Astrocyte of the spinal cord (primary cell): ENCODE measurements around the gene TMEM44.

Experiments used
- DNase-seq: peaks from one replicate; pipeline ENCODE4 v3.0.0; 2011; ENCODE audit warnings: low read depth, low spot score
- H3K4me3 ChIP-seq: 2 replicates; pipeline ENCODE4 v1.5.1; 2011; ENCODE audit warnings: low read depth, mild to moderate bottlenecking, low read length, moderate library complexity
- CTCF ChIP-seq: IDR thresholded peaks from 2 replicates; pipeline ENCODE4 v1.5.1; 2012; ENCODE audit warnings: low read depth, mild to moderate bottlenecking, low read length, inconsistent platforms
- in situ Hi-C: cut with HindIII; loops from 2 replicates; pipeline ENCODE4 v1.10.0; 2017; ENCODE audit warnings: low sequenced_read_pairs

The TMEM44 gene

GRCh38 chr3:194617143-194617671 lies 16.0 kb downstream of the TMEM44 start:
- TF ChIP-seq CTCF = no peak
- no peak for DNase-seq
- in situ Hi-C loops = no loop called here
- H3K4me3 ChIP-seq = no peak overlapping the region

- no peak for TF ChIP-seq CTCF
- in situ Hi-C loops = no loop called here
Observed at GRCh38 chr3:194615226-194615625, 18.0 kb downstream of the TMEM44 start.

GRCh38 chr3:194612221-194612620 lies 21.0 kb downstream of the TMEM44 start:
- in situ Hi-C loops = no loop called here
- no peak for TF ChIP-seq CTCF
- H3K4me3 ChIP-seq = no peak overlapping the region
- DNase-seq = no peak

More at GRCh38 chr3:194615226-194615625, 18.0 kb downstream of the TMEM44 start:
- no peak overlapping the region for H3K4me3 ChIP-seq
- no peak for DNase-seq

GRCh38 chr3:194610689-194611088 lies 22.5 kb downstream of the TMEM44 start:
- DNase-seq = no peak
- no peak for TF ChIP-seq CTCF
- H3K4me3 ChIP-seq = no peak overlapping the region
- in situ Hi-C loops = no loop called here

- no peak for DNase-seq
- in situ Hi-C loops = no loop called here
- H3K4me3 ChIP-seq = no peak overlapping the region
- TF ChIP-seq CTCF = no peak
Observed at GRCh38 chr3:194609601-194610000, 23.6 kb downstream of the TMEM44 start.

- in situ Hi-C loops = no loop called here
- TF ChIP-seq CTCF = no peak
- no peak overlapping the region for H3K4me3 ChIP-seq
- no peak for DNase-seq
Observed at GRCh38 chr3:194608981-194609380, 24.2 kb downstream of the TMEM44 start.
